Lower leg skin (tissue), 3 donors: ENCODE measurements around the gene SEMA3D.

Experiments
- POLR2A ChIP-seq, 2 donors: fragments of 450-650 bp; IDR thresholded peaks; one replicate each; pipeline ENCODE4 v1.6.1; 2016 to 2017; ENCODE audit warnings: antibody characterized with exemption in 2 of 2, mild to moderate bottlenecking in 1 of 2, moderate library complexity in 1 of 2
- TF ChIP-seq, protein P1 (sequence below), 3 donors: fragments of 450-650 bp; IDR thresholded peaks; one replicate each; pipeline ENCODE4 v1.5.1; 2016; ENCODE audit warnings: antibody characterized with exemption in 3 of 3, mild to moderate bottlenecking in 3 of 3, moderate library complexity in 2 of 3

DNA sequence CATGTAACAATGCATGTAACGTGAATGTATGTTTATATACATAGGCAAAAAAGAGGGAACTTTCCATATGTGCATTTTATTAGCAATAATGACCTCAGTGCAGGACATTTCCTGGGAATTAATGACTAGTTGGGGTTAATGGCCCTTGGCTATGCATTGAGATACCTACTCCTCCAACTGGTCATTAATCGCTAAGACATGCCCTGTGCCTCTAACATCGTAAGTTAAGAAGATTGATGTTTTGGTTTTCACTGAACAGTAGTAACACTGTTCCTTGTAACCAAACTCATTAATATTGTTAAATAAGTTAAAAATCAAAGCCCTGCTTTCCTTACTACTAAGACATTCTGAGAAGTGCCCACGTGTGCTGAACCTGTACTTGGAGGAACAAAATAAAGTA is 61.7 kb downstream of the SEMA3D start:
- TF ChIP-seq POLR2A (IDR thresholded peaks at IDR 0.05): no peak
- TF ChIP-seq, protein P1, sequence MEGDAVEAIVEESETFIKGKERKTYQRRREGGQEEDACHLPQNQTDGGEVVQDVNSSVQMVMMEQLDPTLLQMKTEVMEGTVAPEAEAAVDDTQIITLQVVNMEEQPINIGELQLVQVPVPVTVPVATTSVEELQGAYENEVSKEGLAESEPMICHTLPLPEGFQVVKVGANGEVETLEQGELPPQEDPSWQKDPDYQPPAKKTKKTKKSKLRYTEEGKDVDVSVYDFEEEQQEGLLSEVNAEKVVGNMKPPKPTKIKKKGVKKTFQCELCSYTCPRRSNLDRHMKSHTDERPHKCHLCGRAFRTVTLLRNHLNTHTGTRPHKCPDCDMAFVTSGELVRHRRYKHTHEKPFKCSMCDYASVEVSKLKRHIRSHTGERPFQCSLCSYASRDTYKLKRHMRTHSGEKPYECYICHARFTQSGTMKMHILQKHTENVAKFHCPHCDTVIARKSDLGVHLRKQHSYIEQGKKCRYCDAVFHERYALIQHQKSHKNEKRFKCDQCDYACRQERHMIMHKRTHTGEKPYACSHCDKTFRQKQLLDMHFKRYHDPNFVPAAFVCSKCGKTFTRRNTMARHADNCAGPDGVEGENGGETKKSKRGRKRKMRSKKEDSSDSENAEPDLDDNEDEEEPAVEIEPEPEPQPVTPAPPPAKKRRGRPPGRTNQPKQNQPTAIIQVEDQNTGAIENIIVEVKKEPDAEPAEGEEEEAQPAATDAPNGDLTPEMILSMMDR (IDR thresholded peaks at IDR 0.05): no peak
